Measurements from ENCODE around the gene DNAJA3.

- TF ChIP-seq CTCF (IDR thresholded peaks at IDR 0.05; ENCODE audit: low read length) (no peak), EZH2 (optimal IDR thresholded peaks at IDR 0.05; ENCODE audit: low read depth, low read length) (no peak)
Measured at GRCh38 chr16:4494746-4495490, 69.2 kb downstream of the DNAJA3 start.

Measured in MM.1S (cell line).